GM19397 (cell line): ENCODE results near the gene ANAPC10.
A peak's percentile ranks its signal among the peaks of the same experiment; 100 is the strongest.
"Not testable (repeated sequence)": the region's sequence is repeated elsewhere in the genome, so short reads cannot be mapped to it uniquely, and the experiment has no call there.

Source experiments
- ATAC-seq: cut with Tn5 transposase; IDR thresholded peaks from one replicate; pipeline ENCODE4 v1.9.1; 2021; ENCODE audit warnings: mild to moderate bottlenecking, moderate library complexity; ENCODE audit not compliant: unreplicated experiment

Gene ANAPC10

GRCh38 chr4:145012841-145013240, 85.2 kb downstream of the ANAPC10 start:
- ATAC-seq = no peak

- no peak for ATAC-seq
Observed at GRCh38 chr4:145011636-145012035, 86.4 kb downstream of the ANAPC10 start.

- not testable (repeated sequence) for ATAC-seq
Observed at GRCh38 chr4:145010315-145010714, 87.7 kb downstream of the ANAPC10 start.

- no peak for ATAC-seq
Observed at GRCh38 chr4:145003675-145004074, 94.3 kb downstream of the ANAPC10 start.

- no peak for ATAC-seq
Observed at GRCh38 chr4:145001635-145002034, 96.4 kb downstream of the ANAPC10 start.

GRCh38 chr4:145000656-145001055, 97.3 kb downstream of the ANAPC10 start:
- not testable (repeated sequence) for ATAC-seq

GRCh38 chr4:144989306-144989705, 108.7 kb downstream of the ANAPC10 start:
- no peak for ATAC-seq

- ATAC-seq = no peak
Observed at GRCh38 chr4:144985531-144985930, 112.5 kb downstream of the ANAPC10 start.

- no peak for ATAC-seq
Observed at GRCh38 chr4:144985014-144985413, 113.0 kb downstream of the ANAPC10 start.

- no peak for ATAC-seq
Observed at GRCh38 chr4:144984241-144984640, 113.8 kb downstream of the ANAPC10 start.

- no peak for ATAC-seq
Observed at GRCh38 chr4:144975718-144976117, 122.3 kb downstream of the ANAPC10 start.

GRCh38 chr4:144970597-144970996, 127.4 kb downstream of the ANAPC10 start:
- ATAC-seq = peak; percentile 60

- no peak for ATAC-seq
Observed at GRCh38 chr4:144969821-144970220, 128.2 kb downstream of the ANAPC10 start.

- no peak for ATAC-seq
Observed at GRCh38 chr4:144968606-144969005, 129.4 kb downstream of the ANAPC10 start.

- ATAC-seq = peak; percentile 49
Observed at GRCh38 chr4:144967161-144967560, 130.8 kb downstream of the ANAPC10 start.

GRCh38 chr4:144962300-144962699, 135.7 kb downstream of the ANAPC10 start:
- ATAC-seq = no peak

- no peak for ATAC-seq
Observed at GRCh38 chr4:144955104-144955503, 142.9 kb downstream of the ANAPC10 start.

- no peak for ATAC-seq
Observed at GRCh38 chr4:144954230-144954629, 143.8 kb downstream of the ANAPC10 start.

GRCh38 chr4:144948421-144948820, 149.6 kb downstream of the ANAPC10 start:
- no peak for ATAC-seq

- ATAC-seq = no peak
Observed at GRCh38 chr4:144948009-144948408, 150.0 kb downstream of the ANAPC10 start.
